Subcutaneous abdominal adipose tissue (tissue), 5 donors: ENCODE data around the gene VPS11.
A peak's percentile ranks its signal among the peaks of the same experiment; 100 is the strongest.

Experiments
- H3K27ac ChIP-seq: one replicate; pipeline ENCODE4 v1.7.0; 2013; ENCODE audit warnings: low read depth, mild to moderate bottlenecking, inconsistent platforms, low read length, moderate library complexity
- H3K27me3 ChIP-seq, 5 donors: one replicate each; pipeline ENCODE4 v1.7.0; 2013; ENCODE audit warnings: low read length in 5 of 5, inconsistent platforms in 1 of 5; ENCODE audit not compliant: control insufficient read depth in 5 of 5, insufficient read depth in 4 of 5
- H3K36me3 ChIP-seq, 5 donors: one replicate each; pipeline ENCODE4 v1.7.0; 2013; ENCODE audit warnings: low read length in 5 of 5; ENCODE audit not compliant: control insufficient read depth in 5 of 5, insufficient read depth in 5 of 5
- H3K4me1 ChIP-seq, 5 donors: one replicate each; pipeline ENCODE4 v1.7.0; 2013; ENCODE audit warnings: low read length in 5 of 5, mild to moderate bottlenecking in 3 of 5, moderate library complexity in 1 of 5; ENCODE audit not compliant: control insufficient read depth in 5 of 5, insufficient read depth in 5 of 5
- H3K4me3 ChIP-seq, 5 donors: one replicate each; pipeline ENCODE4 v1.7.0; 2013; ENCODE audit warnings: low read length in 5 of 5, low read depth in 1 of 5
- H3K9ac ChIP-seq, 5 donors: one replicate each; pipeline ENCODE4 v1.7.0; 2013; ENCODE audit warnings: low read length in 5 of 5, mild to moderate bottlenecking in 4 of 5, moderate library complexity in 3 of 5
- H3K9me3 ChIP-seq, 5 donors: one replicate each; pipeline ENCODE4 v1.7.0; 2013; ENCODE audit warnings: low read length in 5 of 5; ENCODE audit not compliant: control insufficient read depth in 5 of 5
- donor health status: healthy.
- donor health status: healthy.
- donor health status: healthy.
- donor health status: healthy.
- donor health status: healthy.

VPS11 gene

GRCh38 chr11:119088406-119088805 lies 20.8 kb downstream of the VPS11 start:
- H3K36me3 ChIP-seq: peaks cover 0 to 18% (median 9%) of the 10 kb centered on the region in 5 donors
- no peaks in the 10 kb centered on the region for H3K9me3 ChIP-seq
- H3K9ac ChIP-seq: no peak overlapping the region
- no peak overlapping the region for H3K4me3 ChIP-seq
- H3K27ac ChIP-seq: no peak overlapping the region
- no peaks in the 10 kb centered on the region for H3K27me3 ChIP-seq
- H3K4me1 ChIP-seq: peaks cover 5 to 25% (median 20%) of the 10 kb centered on the region in 5 donors

GRCh38 chr11:119089319-119089718 lies 21.7 kb downstream of the VPS11 start:
- no peak overlapping the region for H3K9ac ChIP-seq
- H3K36me3 ChIP-seq: peaks cover 0 to 18% (median 9%) of the 10 kb centered on the region in 5 donors
- H3K4me1 ChIP-seq: peaks cover 5 to 32% (median 29%) of the 10 kb centered on the region in 5 donors
- no peaks in the 10 kb centered on the region for H3K27me3 ChIP-seq
- H3K4me3 ChIP-seq: no peak overlapping the region
- H3K9me3 ChIP-seq: no peaks in the 10 kb centered on the region
- no peak overlapping the region for H3K27ac ChIP-seq

GRCh38 chr11:119091178-119091577 lies 23.6 kb downstream of the VPS11 start:
- no peaks in the 10 kb centered on the region for H3K27me3 ChIP-seq
- H3K4me1 ChIP-seq: peaks cover 0 to 30% (median 21%) of the 10 kb centered on the region in 5 donors
- H3K36me3 ChIP-seq: peaks cover 0 to 18% (median 9%) of the 10 kb centered on the region in 5 donors
- no peak overlapping the region for H3K9ac ChIP-seq
- no peak overlapping the region for H3K4me3 ChIP-seq
- no peak overlapping the region for H3K27ac ChIP-seq
- no peaks in the 10 kb centered on the region for H3K9me3 ChIP-seq

- Histone ChIP-seq H3K27ac (no peak overlapping the region), H3K27me3 (no peaks in the 10 kb centered on the region), H3K4me1 (peaks cover 0 to 29% (median 20%) of the 10 kb centered on the region in 5 donors), H3K9me3 (no peaks in the 10 kb centered on the region), H3K4me3 (no peak overlapping the region), H3K9ac (no peak overlapping the region), H3K36me3 (peaks cover 0 to 26% (median 17%) of the 10 kb centered on the region in 5 donors)
Measured at GRCh38 chr11:119091966-119092879, 24.6 kb downstream of the VPS11 start.

GRCh38 chr11:119092880-119093842 lies 25.5 kb downstream of the VPS11 start:
- Histone ChIP-seq H3K36me3 (peaks cover 1 to 36% (median 27%) of the 10 kb centered on the region in 5 donors), H3K4me3 (peak overlapping the region in 3 of 5 donors; percentile 67 to 82 (median 82)), H3K27ac (peak overlapping the region; percentile 84), H3K9me3 (no peaks in the 10 kb centered on the region), H3K9ac (peak overlapping the region in 3 of 5 donors; percentile 77 to 81 (median 78)), H3K4me1 (peaks cover 0 to 29% (median 20%) of the 10 kb centered on the region in 5 donors), H3K27me3 (no peaks in the 10 kb centered on the region)

- Histone ChIP-seq H3K4me3 (peak overlapping the region; percentile 63 to 82 (median 69)), H3K27ac (peak overlapping the region; percentile 84), H3K4me1 (peaks cover 0 to 29% (median 20%) of the 10 kb centered on the region in 5 donors), H3K9me3 (no peaks in the 10 kb centered on the region), H3K36me3 (peaks cover 6 to 42% (median 29%) of the 10 kb centered on the region in 5 donors), H3K9ac (peak overlapping the region; percentile 70 to 81 (median 78)), H3K27me3 (no peaks in the 10 kb centered on the region)
Measured at GRCh38 chr11:119093942-119094815, 26.6 kb downstream of the VPS11 start.

GRCh38 chr11:119094816-119095065 lies 27.1 kb downstream of the VPS11 start:
- Histone ChIP-seq H3K9me3 (no peaks in the 10 kb centered on the region), H3K4me3 (peak overlapping the region in 4 of 5 donors; percentile 67 to 82 (median 76)), H3K27ac (peak overlapping the region; percentile 84), H3K27me3 (no peaks in the 10 kb centered on the region), H3K9ac (peak overlapping the region in 4 of 5 donors; percentile 77 to 81 (median 78)), H3K36me3 (peaks cover 6 to 42% (median 29%) of the 10 kb centered on the region in 5 donors), H3K4me1 (peaks cover 0 to 29% (median 20%) of the 10 kb centered on the region in 5 donors)

GRCh38 chr11:119095066-119095880 lies 27.7 kb downstream of the VPS11 start:
- Histone ChIP-seq H3K27ac (peak overlapping the region; percentile 84), H3K4me3 (peak overlapping the region in 4 of 5 donors; percentile 67 to 82 (median 76)), H3K4me1 (peaks cover under 1 to 33% (median 24%) of the 10 kb centered on the region in 5 donors), H3K9ac (peak overlapping the region in 4 of 5 donors; percentile 77 to 81 (median 78)), H3K27me3 (no peaks in the 10 kb centered on the region), H3K9me3 (no peaks in the 10 kb centered on the region), H3K36me3 (peaks cover 6 to 42% (median 29%) of the 10 kb centered on the region in 5 donors)
